Spleen (tissue), 7 donors: ENCODE data around the gene FCRLB.

ENCODE experiments used
- CTCF ChIP-seq, 11 experiments: fragments of 200-600 bp in 7 of 11; fragments of 450-650 bp in 4 of 11; sonication (generic) in 4 of 11; IDR thresholded peaks in 8 of 11; conservative IDR thresholded peaks in 3 of 11; 1 replicate in 7 of 11; 2 replicates in 4 of 11; pipeline versions ENCODE4 v1.4.0 to v1.8.0; 2016 to 2021; ENCODE audit warnings: antibody characterized with exemption in 11 of 11, inconsistent platforms in 4 of 11, mild to moderate bottlenecking in 1 of 11
- POLR2A ChIP-seq, 3 donors: fragments of 450-650 bp; IDR thresholded peaks; one replicate each; pipeline ENCODE4 v1.5.1; 2017; ENCODE audit warnings: antibody characterized with exemption in 3 of 3, mild to moderate bottlenecking in 1 of 3
- donor health status: DM: no; HTN: no; CAD: no; lungs with moderate emphysema.
- donor health status: DM: no; HTN: no; CAD: no.
- donor health status: DM: no; HTN: no; CAD: no.

GRCh38 chr1:161720422-161720821 lies 922 bp upstream of the FCRLB start:
- TF ChIP-seq POLR2A (IDR thresholded peaks at IDR 0.05) (no peak), CTCF (IDR thresholded peaks at IDR 0.05 in 8 of 11, conservative IDR thresholded peaks at IDR 0.05 in 3 of 11) (no peak)
